Posterior cingulate gyrus (tissue), 11 donors: ENCODE data around the gene SCUBE1.

Source experiments
- DNase-seq, 10 donors: peaks; one replicate each; pipeline versions ENCODE4 v3.0.0 to v3.0.0-alpha.2; 2020 to 2021; ENCODE audit warnings: mixed read lengths in 3 of 10
- intact Hi-C: fragments of 100-400 bp; cut with DNase I; formaldehyde crosslinking; loops from one replicate; pipeline ENCODE4 v1.15.1; 2023

The SCUBE1 gene

DNA sequence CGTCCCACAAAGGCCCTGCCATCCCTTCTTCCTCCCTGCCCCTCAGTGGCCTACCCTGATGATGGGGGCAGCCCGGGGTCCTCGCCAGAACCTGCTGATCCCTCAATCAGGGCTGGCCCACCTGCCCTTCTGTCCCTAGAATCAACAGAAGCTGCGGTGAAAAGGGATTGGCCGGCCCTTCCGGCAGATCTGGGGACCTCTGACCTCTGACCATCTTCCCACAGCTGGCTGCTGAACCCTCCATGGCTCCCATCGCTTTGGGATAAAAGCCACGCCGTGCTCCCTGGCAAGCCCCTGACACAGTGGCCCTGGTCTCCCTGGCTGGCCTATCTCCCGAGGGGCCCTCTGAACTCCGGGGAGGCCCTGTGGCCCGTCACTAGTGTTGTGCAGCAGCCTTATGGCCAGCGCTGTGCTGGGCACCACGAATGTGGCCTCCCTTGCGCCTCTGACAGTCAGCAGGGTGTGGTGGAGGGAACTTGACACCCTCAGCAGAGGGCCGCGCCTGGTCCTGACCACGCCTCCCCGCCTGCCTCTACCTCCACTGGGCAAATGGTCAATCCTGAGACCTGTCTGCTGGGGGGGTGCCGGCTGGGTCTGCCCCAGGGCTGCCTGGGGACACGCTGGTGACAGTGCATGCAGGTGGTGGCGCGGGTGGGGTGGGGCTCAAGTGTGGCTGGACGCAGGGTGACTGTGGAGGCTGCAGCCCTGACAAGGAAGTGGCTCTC is 98.2 kb downstream of the SCUBE1 start:
- intact Hi-C loops, result no loop called here
- DNase-seq, result no peak

DNA sequence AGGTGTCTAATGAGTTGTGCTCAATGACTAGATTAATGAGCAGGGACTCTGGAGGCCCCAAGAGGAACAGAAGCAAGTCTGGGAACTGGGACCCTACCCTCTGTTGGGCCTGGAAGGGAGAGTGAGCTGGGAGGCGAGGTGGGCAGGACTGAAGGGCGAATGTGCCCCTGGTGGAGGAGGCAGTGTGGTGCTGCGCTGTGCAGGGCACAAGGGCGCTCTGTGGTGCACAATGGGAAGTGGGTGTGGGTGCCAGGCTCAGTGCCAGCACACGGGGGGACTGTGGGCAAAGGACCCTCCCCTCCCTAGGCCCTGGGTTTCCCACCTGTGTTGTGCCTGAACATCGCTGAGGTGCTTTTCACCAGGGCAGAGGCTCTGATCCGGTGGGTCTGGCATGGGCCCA is 98.8 kb downstream of the SCUBE1 start:
- intact Hi-C loops, result no loop called here
- DNase-seq, result no peak

DNA sequence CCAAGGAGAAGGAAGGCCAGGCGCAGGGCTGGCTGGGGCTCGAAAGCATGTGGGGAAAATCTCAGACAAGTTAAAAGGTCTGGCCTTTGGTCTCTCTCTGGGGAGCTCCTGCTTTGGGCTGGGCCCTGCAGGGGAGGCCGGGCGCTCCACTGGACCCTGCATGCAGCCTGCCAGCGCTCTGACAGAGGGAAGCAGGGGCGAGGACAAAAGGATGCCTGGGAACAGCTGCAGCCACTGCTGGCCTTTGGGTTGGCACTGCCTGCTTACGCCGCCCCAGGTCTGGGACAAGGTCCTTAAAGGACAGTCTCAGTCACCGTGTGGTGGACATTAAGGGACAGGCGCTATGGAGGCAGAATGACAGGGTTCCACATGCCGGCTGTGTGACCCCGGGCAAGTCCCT is 99.8 kb downstream of the SCUBE1 start:
- intact Hi-C loops, result no loop called here
- no peak for DNase-seq

DNA sequence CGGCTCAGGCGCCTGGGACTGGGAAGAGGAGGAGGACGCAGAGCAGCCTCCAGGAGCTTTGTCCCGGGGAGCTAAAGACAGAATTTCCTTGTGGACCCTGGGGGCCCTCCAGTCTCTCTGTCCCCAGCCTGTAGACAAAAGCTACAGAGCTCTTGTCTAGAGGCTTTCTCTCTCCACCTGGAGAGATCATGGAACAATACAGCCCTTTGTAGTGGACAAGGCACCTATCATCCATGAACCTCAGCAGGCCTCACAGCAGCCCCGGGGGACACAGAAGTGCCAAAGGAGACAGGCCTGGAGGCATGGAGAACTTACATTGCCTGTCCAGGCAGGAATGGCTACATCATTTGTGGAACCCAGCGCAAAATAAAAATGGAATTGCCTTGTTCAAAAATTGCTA is 100.5 kb downstream of the SCUBE1 start:
- DNase-seq, result no peak
- intact Hi-C loops, result no loop called here

DNA sequence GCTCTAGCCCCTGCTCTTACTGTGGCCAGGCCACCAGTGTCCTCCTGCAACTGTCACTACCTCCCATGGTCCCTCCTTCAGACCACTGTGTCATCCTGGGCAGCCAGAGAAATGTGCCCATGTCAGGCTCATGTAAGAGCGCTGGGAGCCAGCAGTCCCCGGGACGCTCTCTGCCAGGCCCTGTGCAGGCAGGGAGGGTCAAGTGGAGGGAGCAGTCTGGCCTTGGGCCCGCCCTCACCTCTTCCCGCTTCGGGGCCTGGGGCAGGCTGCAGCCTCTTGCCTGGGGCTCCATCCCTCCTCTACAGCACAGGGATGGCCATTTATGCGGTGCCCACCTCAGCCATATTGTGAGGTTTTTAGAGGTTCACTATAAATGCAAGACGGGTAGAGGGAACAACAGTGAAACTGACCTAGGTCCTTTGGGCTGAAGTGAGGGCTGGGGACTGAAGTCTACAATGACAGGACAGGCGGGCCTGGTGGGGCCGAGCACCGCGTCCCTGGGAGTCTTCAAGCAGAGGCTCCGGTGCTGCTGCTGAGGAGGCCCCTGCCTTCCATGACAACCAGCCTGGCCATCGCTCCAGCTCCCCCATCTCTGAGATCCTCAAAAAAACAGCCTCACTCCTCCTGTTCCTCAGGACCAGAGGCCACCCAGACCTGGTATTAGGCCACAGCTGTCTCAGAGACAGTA is 101.3 kb downstream of the SCUBE1 start:
- DNase-seq, result no peak
- intact Hi-C loops, result no loop called here

DNA sequence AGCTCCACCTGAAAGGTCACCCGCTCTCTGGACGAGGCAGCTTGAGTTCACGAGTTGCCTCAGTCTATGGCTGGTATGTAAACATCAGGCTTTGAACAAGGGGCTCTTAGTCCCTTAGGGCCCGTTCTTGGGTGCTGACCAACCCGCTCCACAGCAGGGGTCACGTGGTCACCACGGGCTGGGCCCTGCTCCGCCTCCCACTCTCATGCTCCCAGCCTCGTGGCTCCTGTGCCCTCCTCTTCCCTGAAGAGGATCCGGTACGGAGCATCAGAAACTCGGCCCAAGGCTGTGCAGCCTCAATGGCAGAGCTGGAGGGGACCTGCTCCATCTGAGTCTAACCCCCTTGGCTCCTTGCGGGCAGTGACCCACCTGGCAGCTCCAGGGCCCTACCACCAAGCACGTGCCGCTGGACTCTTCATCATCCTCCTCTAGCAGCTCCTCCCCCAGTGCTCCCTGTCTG is 102.0 kb downstream of the SCUBE1 start:
- intact Hi-C loops, result no loop called here
- no peak for DNase-seq

DNA sequence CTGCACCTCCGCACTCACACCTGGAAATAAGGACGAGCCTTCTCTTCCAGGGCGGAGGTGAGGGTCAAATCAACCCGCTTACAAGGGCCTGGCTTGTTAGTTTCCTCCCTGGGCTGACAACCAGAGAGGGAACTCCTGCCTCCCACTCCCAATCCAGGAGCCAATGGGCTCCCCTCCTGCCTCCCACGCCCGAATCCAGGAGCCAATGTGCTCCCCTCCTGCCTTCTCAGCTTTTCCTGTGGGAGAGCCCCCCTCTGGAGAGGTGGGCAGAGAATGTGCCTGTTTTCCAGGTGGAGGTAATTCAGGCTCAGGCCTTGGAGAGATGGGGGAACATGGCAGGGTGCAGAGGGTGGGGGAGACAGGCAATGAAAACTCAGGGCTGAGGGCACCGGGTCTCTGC is 102.6 kb downstream of the SCUBE1 start:
- intact Hi-C loops, result no loop called here
- no peak for DNase-seq

DNA sequence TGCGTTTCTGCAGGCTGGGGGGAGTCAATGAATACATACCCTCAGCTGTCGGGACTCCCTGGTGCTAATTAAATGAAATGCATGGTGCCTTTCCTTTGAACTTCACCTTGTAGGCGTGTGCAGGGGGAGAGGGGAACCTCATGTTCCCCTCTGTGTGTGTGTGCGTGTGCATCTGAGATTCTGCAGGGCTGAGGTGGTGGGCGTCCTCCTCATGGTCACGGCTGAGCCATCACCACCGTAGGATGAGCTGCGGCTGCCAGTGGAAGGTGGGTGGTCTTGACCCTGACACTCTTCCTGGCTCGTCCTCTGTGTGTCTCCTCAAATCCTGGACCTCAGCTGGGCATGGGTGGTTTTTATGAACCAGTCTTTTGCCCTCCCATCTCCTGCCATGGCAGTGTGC is 103.2 kb downstream of the SCUBE1 start:
- intact Hi-C loops, result no loop called here
- DNase-seq, result no peak

DNA sequence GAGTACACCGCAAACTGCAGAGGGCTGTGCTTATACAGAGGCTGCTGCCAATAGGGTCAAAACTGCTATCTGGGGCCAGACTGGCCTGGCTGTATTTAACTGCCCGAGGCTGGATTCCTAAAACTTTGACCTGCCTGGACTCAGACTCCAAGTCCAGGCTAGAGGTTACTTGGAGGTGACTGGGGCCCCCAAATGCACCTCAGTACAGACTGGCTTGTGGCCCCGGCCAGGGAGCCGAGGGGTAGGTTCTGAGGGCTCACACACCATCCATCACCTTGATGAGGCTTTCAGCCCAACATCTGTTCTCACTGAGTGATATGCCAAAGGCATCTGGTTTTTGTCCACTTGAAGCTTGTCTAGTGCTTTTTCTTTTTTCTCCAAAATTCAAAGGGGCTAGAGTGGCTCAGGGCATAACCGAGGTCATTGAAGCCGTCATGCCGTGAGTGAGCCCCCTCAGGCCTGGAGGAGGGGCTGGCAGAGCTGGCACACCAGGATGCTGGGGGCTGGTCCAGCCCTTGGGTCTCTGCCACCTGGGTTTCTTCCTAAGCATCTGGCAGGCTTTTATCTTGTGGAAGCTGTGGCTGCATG is 103.9 kb downstream of the SCUBE1 start:
- intact Hi-C loops, result no loop called here

DNA sequence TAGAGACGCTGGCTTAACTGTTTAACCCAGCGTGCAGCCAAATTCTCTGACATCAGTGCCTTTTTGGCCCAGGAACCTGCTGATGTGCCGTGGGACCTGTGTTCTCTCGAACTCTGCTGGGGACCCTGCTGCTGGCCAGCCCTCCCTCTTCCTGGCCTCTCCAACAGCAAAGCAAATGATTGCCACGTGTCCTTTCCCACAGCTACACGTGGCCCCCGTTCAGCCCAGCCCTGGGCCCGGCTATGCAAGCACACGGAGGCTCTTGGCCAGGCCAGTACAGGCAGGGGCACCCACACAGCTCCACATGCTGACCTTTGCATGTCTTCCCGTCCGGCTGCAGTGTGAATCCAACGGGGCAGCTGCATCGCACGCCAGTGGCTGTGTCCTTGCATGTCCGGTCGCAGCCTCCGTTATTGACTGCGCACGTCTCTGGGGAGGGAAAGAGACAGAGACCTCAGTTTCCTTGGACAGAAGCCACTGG is 104.6 kb downstream of the SCUBE1 start:
- intact Hi-C loops, result no loop called here
- no peak for DNase-seq

More for the DNA sequence above, 103.9 kb downstream of the SCUBE1 start:
- DNase-seq, result no peak

DNA sequence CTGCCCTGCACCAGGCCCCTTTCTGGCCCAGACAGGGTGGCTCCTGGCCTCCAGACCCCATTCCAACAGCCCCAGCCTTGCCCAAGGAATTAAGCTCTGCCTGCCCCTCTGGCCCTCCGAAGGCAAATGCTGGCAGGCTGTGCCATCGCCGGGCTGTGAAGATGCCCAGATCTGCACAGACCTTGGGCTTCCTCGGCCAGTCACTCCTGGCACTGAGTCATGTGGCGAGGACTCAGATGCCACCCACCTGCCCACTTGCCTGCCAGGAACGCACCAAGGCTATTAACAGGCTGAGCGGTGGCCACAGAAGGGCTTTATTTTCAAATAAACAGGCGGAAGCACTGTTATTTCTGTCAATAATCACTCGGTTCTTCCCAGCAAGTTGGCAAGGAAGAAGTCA is 105.9 kb downstream of the SCUBE1 start:
- no peak for DNase-seq
- intact Hi-C loops, result no loop called here

DNA sequence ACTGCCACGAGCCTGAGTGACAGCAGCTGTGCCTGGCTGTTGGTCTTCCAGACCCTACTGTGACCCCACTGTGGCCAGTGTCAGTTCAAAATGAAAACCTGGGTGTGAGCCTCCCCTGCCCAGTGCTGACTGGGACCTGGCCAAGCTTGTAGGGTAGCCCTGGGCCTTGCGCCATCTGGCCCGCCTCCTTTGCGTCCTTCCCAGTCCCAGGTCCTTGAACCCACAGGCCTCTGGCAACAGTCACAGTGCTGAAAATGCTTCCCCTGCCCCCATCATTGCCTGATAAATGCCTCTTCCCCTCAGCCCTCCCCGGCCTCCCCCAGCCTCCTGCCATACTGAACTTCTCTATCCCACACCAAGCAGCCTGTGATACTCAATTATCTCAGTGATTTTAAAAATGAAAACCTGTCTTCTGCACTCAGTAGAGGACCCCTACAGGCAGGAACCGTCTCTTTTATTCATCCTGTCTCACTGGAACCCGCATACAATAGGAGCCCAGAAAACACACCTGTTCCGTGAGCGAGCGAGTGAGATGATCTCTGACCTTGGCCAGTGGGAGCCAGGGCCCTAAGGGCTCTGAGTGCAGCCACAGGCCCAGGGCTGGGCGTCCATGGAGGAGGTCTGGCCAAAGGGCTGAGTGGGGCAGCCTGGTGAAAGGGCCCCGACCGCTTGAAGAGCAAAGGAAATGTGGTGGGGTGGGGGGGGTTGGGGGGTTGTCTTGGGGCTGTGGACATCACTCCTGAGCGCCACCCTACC is 106.6 kb downstream of the SCUBE1 start:
- peak in 2 of 10 donors; percentile 20 to 22 for DNase-seq
- intact Hi-C loops, result no loop called here

DNA sequence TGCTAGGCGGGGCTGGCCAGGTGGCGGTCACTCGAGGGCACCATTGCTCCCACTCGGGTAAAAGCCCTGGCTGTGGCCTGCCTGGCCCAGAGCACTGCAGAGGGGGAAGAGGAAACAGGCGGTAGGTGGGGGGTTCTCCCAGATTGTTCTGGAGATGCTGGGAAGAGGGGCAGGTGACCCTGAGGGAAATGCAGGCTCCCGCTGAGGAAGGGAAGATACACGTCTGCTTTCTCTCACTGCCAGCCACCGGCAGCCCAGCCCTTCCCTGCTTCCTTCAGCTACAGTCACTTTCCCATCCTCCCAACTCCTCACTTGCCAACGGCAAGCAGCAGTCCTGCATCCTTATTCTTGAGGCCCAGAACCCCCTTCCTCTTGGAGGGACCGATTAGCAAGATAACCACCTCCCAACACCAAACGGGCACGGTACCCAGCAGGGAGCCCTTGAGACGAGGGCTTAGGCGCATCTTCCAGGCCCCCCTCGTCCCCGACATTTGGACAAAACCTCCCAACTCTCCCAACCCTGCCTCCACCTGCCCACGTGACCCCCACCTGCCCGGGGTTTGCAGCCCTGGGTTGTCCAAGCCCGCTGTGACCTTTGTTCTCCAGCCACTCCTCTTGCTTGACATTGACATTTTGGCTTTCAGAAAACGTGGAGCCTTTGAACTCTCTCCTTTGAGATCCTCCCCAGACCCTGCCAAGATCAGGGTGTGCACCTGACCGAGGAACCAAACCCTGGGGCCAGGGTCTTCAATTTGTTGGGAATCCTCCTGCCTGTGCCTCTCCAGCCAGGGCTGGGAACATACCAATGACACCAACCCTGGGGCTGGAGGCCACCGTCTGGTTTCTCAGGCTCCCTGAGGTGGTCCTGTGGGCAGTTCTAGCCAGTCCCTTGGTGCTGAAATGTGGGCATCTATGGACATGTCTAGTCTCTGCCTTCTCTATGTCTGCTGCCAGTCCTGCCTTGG is 107.4 kb downstream of the SCUBE1 start:
- intact Hi-C loops, result no loop called here
- DNase-seq, result no peak

DNA sequence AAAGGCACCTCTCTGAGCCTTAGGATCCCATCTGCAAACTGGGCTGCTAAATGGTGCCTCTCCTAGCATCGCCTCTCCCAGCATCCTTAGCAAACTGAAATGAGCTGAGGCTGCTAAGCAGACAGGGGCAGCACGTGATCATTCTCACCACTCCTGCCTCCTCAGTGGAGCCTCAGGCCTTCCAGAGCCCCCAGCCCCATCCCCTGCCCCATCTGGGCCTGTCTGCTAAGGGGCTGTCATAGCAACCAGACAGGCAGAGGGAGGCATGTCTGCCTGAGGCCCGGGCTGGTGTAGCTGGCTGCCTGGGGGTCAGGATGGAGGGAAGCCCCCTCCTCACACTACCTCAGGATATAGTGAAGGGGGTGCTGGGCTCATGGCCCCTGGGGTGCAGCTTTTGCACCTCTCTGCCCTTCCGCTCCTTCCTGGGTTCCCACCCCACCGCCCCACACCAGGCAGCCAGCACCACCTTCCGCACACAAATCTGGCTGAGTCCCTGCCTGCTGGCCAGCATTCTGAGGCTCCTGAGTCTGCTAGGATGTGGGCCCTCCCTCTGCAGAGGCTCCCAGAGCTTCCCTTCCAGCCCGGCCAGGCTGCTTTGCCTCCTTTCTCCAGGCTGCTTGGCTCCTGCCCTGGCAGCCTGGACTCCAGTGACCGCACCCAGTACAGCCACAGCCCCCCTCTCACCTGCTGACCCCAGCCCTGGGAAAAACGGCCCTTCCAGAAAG is 108.7 kb downstream of the SCUBE1 start:
- DNase-seq, result no peak
- intact Hi-C loops, result no loop called here

DNA sequence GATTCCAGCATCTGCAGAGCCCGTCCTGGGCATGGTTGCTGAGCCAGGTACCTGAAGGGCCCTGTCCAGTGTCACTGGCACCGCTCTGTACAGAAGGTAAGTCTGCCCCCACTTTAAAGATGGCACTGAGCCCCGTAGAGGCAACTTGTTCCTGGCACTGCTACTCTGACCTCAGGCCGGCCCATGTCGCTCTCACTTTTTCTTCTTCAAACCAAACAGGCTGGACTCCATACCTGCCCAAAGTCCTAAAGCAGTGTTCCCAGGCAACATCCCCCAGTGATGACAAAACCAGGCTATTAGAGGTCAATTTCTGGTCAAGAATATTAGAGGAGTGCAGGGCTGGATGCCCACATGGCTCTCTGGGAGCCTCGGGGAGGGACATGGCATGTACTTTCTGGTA is 109.6 kb downstream of the SCUBE1 start:
- no peak for DNase-seq
- intact Hi-C loops, result no loop called here

DNA sequence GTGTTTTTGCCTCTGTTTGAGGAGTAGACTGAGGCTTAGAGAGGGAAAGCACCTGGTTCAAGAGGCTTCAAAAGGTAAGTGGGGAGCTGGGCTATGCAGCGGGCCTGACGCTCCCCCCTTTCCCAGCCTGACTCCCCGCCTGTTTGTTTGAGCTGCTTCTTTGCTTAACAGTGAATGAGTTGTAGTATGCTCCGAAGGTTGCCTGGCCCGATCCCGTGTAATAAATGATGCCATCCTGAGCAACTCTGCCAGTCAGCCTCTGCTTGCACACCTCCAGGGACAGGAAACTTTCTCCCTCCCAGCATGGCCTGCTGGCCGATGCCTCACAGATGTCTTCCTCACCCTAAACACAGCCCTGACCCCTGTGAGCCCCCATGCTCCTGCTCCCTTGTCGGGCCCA is 110.7 kb downstream of the SCUBE1 start:
- intact Hi-C loops, result no loop called here

DNA sequence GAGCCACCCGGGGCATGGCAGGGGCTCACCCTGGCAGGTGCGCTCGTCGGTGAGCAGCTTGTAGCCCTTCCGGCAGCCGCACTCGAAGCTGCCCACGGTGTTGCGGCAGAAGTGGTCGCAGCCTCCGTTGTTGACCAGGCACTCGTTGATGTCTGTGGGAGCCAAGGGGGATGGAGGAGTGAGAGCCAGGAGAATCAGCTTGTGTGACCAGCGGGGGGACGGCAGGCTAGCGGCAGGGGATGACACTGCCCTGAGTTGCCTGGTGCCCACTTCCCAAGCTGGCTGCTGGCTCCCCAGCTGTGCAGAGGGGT is 111.5 kb downstream of the SCUBE1 start:
- DNase-seq, result no peak
- intact Hi-C loops, result loop anchor here (1.0 kb wide), 1 partner anchor 154 kb away; no protein-coding TSS in a partner anchor

More for the DNA sequence above, 110.7 kb downstream of the SCUBE1 start:
- no peak for DNase-seq

DNA sequence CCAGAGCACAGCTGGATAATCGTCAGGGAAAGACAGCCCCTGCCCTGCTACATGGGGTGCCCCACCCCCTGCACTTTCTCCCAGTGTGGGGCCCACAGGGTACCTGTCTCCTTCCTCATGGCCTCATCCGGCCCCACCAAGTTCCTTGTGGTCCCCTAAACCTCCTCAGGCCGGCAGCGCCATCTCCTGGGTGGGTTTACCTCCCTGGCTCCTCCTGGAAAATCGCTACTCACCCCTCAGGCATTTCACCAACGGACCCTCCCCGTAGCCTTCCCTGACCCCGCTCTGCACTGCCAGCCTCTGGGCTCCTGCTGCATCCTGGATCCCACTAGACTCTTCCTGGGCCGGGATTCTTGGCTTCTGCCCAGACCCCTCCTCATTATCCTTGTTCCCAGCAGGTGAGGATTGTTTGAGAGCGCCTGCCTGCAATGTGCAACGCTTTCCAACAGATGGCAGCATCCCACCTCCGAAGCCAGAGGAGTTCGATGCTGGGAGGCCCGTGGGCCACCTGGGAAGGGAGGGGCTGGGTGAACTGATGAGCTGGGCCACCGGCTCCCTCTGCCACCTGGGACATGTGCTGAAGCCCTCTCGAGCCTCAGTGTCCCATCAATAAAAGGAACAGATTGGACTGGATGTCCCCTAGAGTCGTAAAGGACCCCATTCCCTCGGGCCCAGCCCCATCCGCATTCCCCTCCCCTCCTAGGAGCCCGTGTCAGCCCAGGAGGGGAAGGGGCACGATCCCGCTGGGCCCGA is 112.0 kb downstream of the SCUBE1 start:
- intact Hi-C loops, result loop anchor here (1.0 kb wide), 1 partner anchor 154 kb away; no protein-coding TSS in a partner anchor
- DNase-seq, result peak in 9 of 10 donors; percentile 33 to 93 (median 62)
